ENCODE results near the gene H6PD. TPM values are rescaled to one million over a fixed set of nuclear protein-coding genes. Genes with fewer than 3 reads are reported as not detected.

Gene H6PD
- total RNA-seq, 1 donor from 2014 or later = 37.0 TPM

GRCh38 chr1:9293533-9294404, 59.2 kb downstream of the H6PD start:
- H3K9me3 Mint-ChIP-seq (ENCODE audit: low read depth) = peaks cover 4% of the 10 kb centered on the region
- H3K36me3 Mint-ChIP-seq (ENCODE audit: low read depth) = peaks cover 24% of the 10 kb centered on the region
- no peak overlapping the region for H3K27ac Mint-ChIP-seq (ENCODE audit: unreplicated experiment)
- DNase-seq (ENCODE audit: low spot score) = no peak
- H3K4me1 Mint-ChIP-seq (ENCODE audit: low read depth) = peaks cover 58% of the 10 kb centered on the region
- no peaks in the 10 kb centered on the region for H3K27me3 Mint-ChIP-seq (ENCODE audit: low read depth)
- H3K4me3 Mint-ChIP-seq (ENCODE audit: unreplicated experiment) = no peak overlapping the region
- TF ChIP-seq CTCF (IDR thresholded peaks at IDR 0.05) = no peak

DNA sequence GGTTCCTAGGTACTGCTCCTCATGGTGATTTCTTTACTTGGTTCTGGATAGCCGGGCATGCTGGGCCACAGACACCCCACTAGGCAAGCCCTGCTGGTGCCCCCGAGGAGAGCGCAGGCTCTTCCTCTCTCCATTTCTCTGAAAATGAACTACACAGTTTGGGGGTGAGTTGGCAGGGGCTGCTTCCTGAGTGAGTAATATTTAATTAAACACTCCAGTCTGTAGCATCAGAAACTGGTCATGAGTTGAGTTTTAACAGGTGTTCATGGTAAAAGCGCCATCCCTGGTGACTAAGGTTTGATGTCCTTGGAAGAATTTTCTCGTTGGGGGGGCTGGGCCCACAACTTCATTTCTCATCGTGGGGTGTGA, 59.8 kb downstream of the H6PD start:
- DNase-seq (ENCODE audit: low spot score) = no peak
- no peaks in the 10 kb centered on the region for H3K27me3 Mint-ChIP-seq (ENCODE audit: low read depth)
- no peak overlapping the region for H3K4me3 Mint-ChIP-seq (ENCODE audit: unreplicated experiment)
- H3K27ac Mint-ChIP-seq (ENCODE audit: unreplicated experiment) = no peak overlapping the region
- peaks cover 24% of the 10 kb centered on the region for H3K36me3 Mint-ChIP-seq (ENCODE audit: low read depth)
- TF ChIP-seq CTCF (IDR thresholded peaks at IDR 0.05) = no peak
- H3K4me1 Mint-ChIP-seq (ENCODE audit: low read depth) = peaks cover 64% of the 10 kb centered on the region
- H3K9me3 Mint-ChIP-seq (ENCODE audit: low read depth) = no peaks in the 10 kb centered on the region

GRCh38 chr1:9294910-9295636, 60.5 kb downstream of the H6PD start:
- no peaks in the 10 kb centered on the region for H3K27me3 Mint-ChIP-seq (ENCODE audit: low read depth)
- peaks cover 65% of the 10 kb centered on the region for H3K4me1 Mint-ChIP-seq (ENCODE audit: low read depth)
- DNase-seq (ENCODE audit: low spot score) = no peak
- no peak overlapping the region for H3K4me3 Mint-ChIP-seq (ENCODE audit: unreplicated experiment)
- H3K36me3 Mint-ChIP-seq (ENCODE audit: low read depth) = peaks cover 24% of the 10 kb centered on the region
- H3K27ac Mint-ChIP-seq (ENCODE audit: unreplicated experiment) = no peak overlapping the region
- TF ChIP-seq CTCF (IDR thresholded peaks at IDR 0.05) = peak; percentile 66
- H3K9me3 Mint-ChIP-seq (ENCODE audit: low read depth) = no peaks in the 10 kb centered on the region

DNA sequence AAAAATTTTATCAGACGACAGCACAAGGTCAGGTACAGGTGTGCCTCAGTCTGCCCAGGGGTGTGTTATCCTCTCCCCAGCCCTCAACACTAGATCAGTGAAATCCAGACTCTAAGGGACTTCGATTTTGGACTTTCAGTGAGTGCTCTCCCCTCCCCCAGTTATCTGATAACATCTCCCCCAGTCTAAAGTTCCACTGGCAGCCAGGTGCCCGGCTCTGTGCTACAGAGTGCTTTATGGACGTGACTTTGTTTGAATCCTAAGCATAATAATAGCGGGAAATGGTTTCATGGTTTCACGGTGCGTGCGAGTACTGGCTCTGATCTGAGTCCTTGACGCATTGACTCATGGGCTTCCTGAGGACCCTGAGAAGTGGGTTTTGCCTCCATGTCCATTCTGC, 61.3 kb downstream of the H6PD start:
- no peaks in the 10 kb centered on the region for H3K9me3 Mint-ChIP-seq (ENCODE audit: low read depth)
- peaks cover 31% of the 10 kb centered on the region for H3K36me3 Mint-ChIP-seq (ENCODE audit: low read depth)
- DNase-seq (ENCODE audit: low spot score) = no peak
- peaks cover 68% of the 10 kb centered on the region for H3K4me1 Mint-ChIP-seq (ENCODE audit: low read depth)
- no peak overlapping the region for H3K27ac Mint-ChIP-seq (ENCODE audit: unreplicated experiment)
- TF ChIP-seq CTCF (IDR thresholded peaks at IDR 0.05) = no peak
- no peak overlapping the region for H3K4me3 Mint-ChIP-seq (ENCODE audit: unreplicated experiment)
- no peaks in the 10 kb centered on the region for H3K27me3 Mint-ChIP-seq (ENCODE audit: low read depth)

- H3K36me3 Mint-ChIP-seq (ENCODE audit: low read depth) = peaks cover 40% of the 10 kb centered on the region
- no peak for TF ChIP-seq CTCF (IDR thresholded peaks at IDR 0.05)
- no peaks in the 10 kb centered on the region for H3K9me3 Mint-ChIP-seq (ENCODE audit: low read depth)
- H3K4me1 Mint-ChIP-seq (ENCODE audit: low read depth) = peaks cover 72% of the 10 kb centered on the region
- H3K27ac Mint-ChIP-seq (ENCODE audit: unreplicated experiment) = no peak overlapping the region
- H3K27me3 Mint-ChIP-seq (ENCODE audit: low read depth) = no peaks in the 10 kb centered on the region
- H3K4me3 Mint-ChIP-seq (ENCODE audit: unreplicated experiment) = no peak overlapping the region
- DNase-seq (ENCODE audit: low spot score) = no peak
Measured at GRCh38 chr1:9296850-9297249, 62.3 kb downstream of the H6PD start.

Data from chondrocyte (in vitro differentiated cells).